T-helper 2 cell (primary cell): ENCODE data around the gene AAK1.
"Not testable (repeated sequence)": the region's sequence is repeated elsewhere in the genome, so short reads cannot be mapped to it uniquely, and the experiment has no call there.

Experiments
- DNase-seq, 5 experiments: peaks; one replicate each; pipeline versions ENCODE4 v3.0.0 to v3.0.0-alpha.2; 2012 to 2022

Gene AAK1

GRCh38 chr2:69481421-69481820 lies 162.1 kb downstream of the AAK1 start:
- DNase-seq: no peak

GRCh38 chr2:69477627-69478026 lies 165.9 kb downstream of the AAK1 start:
- peak in 1 of 5 experiments; percentile 28 for DNase-seq

DNA sequence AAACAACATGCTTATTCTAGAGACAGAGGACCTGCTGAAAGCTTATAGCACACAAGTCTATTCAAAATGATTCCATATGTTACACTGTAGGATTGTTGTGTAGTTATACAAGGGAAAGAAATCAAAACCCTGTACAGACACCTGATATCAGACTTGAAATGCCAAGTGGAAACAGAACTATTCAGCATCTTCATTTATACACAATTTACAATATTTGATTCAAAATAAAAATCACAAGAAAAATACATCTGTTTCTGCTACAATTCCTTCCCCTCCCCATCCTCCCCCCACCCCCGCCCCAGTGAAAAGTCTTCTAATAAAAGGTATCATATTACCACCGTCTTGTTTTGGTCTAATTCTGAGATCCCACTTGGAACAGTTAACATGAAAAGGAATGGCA lies 168.9 kb downstream of the AAK1 start:
- DNase-seq: no peak

GRCh38 chr2:69471793-69472192 lies 171.7 kb downstream of the AAK1 start:
- no peak for DNase-seq

DNA sequence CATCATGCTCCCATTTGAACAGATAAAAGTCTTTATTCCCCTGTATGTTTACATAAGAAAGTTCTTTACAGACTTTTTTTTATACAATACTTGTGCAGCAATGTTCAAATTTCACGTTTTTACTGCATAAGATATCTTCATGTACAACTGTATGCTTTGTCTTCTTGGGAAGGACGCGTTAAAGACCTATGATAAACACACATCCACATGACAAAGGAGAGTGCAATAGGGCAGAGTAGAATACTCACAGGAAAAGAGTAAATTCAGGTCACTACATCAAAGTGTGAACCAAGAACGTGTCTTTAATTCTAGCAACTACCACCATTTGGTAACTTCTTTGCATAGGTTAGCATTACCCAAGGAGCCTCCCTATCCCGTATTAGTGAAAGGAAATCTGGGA lies 172.6 kb downstream of the AAK1 start:
- DNase-seq: no peak

GRCh38 chr2:69469784-69470183 lies 173.8 kb downstream of the AAK1 start:
- no peak for DNase-seq

- DNase-seq: peak in 1 of 5 experiments; percentile 50
These were observed 174.2 kb downstream of the AAK1 start for GRCh38 chr2:69469375-69469774.

DNA sequence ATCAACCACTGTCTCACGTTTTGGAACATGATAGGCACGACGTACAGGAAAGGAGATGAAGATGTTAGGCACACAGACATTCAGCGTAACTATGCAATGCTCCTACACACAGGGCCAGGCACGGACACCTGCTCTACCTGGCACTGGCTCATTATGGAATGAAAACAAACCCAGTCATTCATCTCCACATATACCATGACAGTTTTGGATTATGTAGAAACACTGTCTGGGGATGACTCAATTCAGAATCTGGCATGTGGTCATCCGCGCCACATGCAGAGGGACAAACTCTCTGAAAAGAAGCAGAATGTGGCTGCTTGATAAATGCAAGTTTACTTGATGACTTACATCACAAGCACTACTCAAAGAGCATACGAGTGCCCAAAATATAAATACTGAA lies 176.8 kb downstream of the AAK1 start:
- peak in 1 of 5 experiments; percentile 46 for DNase-seq

DNA sequence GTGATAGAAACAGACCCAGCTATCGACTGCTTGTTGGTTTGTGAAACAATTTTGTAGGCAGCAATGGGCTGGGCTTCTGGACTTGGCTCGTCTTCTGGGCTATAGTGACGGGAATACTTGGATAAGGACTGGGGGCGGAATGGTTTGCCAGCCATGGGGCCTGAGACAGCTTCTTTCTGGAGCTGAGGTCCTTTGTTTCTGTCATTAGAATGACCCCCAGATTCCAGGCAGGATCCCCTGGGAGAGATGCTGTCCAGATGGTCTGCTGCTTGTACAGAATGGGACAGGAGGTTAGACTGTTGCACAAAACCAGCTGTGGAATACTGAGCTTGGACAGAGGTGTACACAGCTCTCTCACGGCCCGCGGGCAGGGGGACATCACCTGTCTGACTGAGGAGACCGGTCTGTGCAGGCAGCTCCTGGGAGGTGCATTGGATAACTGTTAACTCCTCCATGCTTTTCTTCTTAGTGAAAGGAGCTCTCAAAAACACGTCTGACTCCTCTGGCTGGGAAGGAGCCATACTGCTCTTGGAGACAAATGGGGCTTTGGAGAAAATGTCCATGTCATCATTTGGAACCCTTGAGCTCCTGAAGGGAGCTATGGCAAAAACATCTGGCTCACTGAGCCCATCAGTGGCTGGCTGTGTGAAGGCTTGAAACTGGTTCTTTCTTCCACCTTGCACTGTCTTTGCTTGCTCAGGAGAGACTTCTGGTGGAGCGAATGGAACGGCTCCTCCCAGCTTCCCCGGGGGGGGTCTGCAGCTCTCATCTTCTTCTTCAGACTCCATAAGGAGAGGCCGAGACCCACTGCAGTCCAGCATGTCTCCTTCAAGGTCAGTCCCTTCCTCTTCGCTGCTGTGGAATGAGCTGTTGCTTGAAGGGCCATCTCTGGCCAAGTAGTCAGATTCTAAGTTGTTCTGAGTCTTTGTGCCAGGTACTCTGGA lies 177.8 kb downstream of the AAK1 start:
- DNase-seq: no peak

- no peak for DNase-seq
These were observed 179.0 kb downstream of the AAK1 start for GRCh38 chr2:69464575-69464974.

DNA sequence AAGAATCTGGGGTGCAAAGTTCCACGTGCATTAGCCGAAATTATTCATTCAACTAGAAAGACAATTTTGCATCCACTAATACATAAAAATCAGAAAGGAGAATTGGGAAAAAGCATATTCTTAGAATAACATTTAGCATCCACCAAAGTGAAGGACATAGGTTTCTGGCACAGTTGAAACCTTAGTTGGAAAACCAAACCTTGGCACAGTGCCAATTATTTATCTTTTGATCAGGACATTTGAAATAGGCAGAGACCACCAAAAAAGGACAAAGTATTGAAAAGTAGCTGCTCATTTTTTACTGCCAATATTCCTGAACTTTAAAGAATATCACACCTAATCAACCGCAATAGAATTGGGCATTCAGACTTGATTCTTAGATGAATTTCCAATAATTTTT lies 180.8 kb downstream of the AAK1 start:
- DNase-seq: no peak

GRCh38 chr2:69461404-69461803 lies 182.1 kb downstream of the AAK1 start:
- DNase-seq: no peak

- no peak for DNase-seq
These were observed 183.6 kb downstream of the AAK1 start for GRCh38 chr2:69459936-69460335.

DNA sequence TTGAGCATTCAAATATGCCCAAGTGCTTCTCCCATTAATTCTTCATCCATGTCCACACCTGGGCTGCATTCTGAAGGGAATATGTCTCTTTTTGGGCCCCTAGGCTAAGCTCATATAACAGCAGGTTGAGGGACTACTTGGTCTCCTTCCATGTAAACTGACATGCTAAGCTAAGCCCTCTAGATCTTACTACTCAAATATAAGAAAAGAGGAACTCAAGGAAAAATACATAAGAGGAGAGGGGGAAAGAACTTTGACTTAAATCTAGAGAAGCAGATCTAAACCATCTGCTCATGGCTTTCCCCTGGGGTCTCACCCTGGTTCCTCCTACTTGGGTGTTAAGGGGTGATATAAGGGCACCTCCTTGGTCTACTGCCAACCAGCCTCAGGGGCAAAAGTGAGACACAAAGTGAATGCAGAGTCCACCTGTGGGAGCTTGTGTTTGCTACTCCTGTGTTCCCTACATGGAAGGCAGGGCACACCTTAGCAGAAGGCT lies 186.5 kb downstream of the AAK1 start:
- DNase-seq: no peak

DNA sequence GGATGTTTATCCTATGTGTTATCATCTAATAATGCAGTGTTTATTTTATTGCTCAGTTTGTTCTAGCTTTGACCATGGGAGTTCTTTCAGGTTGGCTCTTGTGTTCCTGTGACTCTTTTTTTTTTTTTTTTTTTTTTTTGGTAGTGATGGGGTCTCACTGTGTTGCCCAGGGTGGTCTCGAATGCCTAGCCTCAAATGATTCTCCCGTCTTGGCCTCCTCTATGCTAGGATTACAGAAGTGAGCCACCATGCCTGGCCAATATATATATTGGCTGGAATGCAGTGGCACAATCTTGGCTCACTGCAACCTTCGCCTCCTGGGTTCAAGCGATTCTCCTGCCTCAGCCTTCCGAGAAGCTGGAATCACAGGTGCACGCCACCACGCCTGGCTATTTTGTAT lies 187.4 kb downstream of the AAK1 start:
- no peak for DNase-seq

DNA sequence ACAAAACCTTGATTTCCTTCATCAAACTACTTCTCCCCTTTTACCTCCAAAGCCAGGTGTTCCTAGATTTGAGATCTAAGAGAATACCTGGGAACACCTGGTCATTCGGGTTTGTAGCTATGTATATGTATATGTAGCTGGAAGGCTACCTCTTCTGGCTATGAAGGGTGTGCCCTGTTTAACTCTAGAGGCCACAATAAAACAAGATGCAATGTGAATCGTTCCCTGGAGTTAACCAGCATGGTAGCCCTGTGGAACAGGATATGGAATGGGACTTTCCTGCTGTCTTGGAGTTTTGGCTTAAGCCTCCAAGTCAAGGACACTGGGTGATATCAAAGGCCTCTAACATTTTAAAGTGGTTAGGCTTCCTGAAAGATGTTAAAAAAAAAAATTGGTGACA lies 188.6 kb downstream of the AAK1 start:
- no peak for DNase-seq

- peak in 1 of 5 experiments; percentile 64 for DNase-seq
These were observed 189.9 kb downstream of the AAK1 start for GRCh38 chr2:69453475-69454129.

DNA sequence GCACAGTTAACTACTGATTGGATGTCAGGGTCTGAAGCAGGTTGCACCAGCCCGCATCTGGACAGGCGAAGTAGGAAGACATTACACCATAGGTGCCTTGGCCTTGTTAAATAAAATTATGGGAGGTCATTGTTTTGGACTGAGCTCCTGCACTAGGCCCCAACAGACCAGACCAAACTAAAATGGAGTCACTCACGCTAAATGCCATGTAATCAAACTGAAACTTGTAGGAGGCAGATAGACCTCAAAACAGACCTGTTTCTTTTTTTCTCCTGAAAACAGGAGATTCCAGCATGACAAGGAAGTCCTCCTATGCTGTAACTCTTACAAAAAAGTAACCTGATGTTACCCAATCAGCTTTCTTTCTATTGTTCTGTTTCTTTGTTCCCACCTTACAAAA lies 190.9 kb downstream of the AAK1 start:
- no peak for DNase-seq

GRCh38 chr2:69450735-69451416 lies 192.7 kb downstream of the AAK1 start:
- DNase-seq: no peak

GRCh38 chr2:69449906-69450305 lies 193.6 kb downstream of the AAK1 start:
- DNase-seq: no peak

DNA sequence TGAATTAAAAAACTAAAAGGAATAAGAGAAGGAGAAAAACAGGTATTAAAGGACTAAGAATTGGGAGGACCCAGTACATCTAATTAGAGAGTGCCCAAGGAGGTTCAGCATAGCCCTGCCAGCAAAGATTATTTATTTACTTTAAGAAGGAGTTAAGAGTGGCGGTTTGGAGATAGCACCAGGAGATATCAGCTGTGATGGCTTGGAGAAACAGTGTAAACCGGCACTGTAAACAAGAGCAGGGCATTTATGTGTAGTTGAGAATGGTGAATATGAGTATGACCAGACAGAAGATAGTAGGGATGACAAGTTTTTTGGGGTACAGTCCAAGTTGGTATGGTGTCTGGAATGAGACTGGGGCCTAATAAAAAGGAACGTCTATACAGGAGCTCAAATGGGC lies 199.9 kb downstream of the AAK1 start:
- not testable (repeated sequence) for DNase-seq

DNA sequence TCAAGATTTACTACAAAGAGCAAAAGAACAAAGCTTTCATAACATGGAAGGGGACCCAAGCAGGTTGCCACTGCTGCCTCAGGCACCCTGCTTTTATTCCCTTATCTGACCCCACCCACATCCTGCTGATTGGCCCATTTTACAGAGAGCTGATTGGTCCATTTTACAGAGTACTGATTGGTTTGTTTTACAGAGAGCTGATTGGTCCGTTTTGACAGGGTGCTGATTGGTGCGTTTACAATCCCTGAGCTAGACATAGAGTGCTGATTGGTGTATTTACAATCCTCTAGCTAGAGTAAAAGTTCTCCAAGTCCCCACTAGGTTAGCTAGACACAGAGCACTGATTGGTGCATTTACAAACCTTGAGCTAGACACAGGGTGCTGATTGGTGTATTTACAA lies 204.0 kb downstream of the AAK1 start:
- DNase-seq: peak in 2 of 5 experiments; percentile 6 to 15

GRCh38 chr2:69438580-69438979 lies 205.0 kb downstream of the AAK1 start:
- DNase-seq: no peak
